HCT116 (cell line): ENCODE measurements around the gene MLYCD. TPM values are rescaled to one million over a fixed set of nuclear protein-coding genes. Genes with fewer than 3 reads are reported as not detected.

Experiments
- ATAC-seq: fragments of 200-7000 bp; cut with Tn5 transposase; 2 replicates; pipeline ENCODE4 v1.9.1; 2020; ENCODE audit warnings: mild to moderate bottlenecking, moderate library complexity
- BruUV-seq: library from RNA; stranded (reverse); fragments of 400-500 nt; replicated peaks from 2 replicates; lab custom pipeline; 2021; lab: Mats Ljungman, UMichigan
- CTCF ChIA-PET: fragments of 300-600 bp; sonication (Branson Sonifier 250); formaldehyde crosslinking; loops from one replicate; lab custom pipeline; 2021; ENCODE audit warnings: antibody characterized with exemption; lab: Charles Lee
- POLR2A ChIA-PET: fragments of 300-600, 350-600 bp; sonication (Branson Sonifier 250); formaldehyde crosslinking; loops from one replicate; lab custom pipeline; 2021; ENCODE audit warnings: antibody characterized with exemption; lab: Charles Lee
- RAD21 ChIA-PET, 2 experiments: fragments of 300-600 bp; sonication (Branson Sonifier 250); formaldehyde crosslinking; loops; one replicate each; lab custom pipeline; 2023; ENCODE audit warnings: low total read pairs in 2 of 2; ENCODE audit not compliant: uncharacterized antibody in 2 of 2, unreplicated experiment in 2 of 2, low non-redundant PET in 1 of 2; lab: Charles Lee
- DNase-seq: peaks from one replicate; pipeline ENCODE4 v3.0.0-alpha.2; 2010; ENCODE audit warnings: low read depth, low spot score
- H2AFZ ChIP-seq: fragments of 200-600 bp; shearing (Covaris generic), sonication (generic); 2 replicates; pipeline ENCODE4 v1.6.1; 2017; ENCODE audit warnings: low read depth, mixed run types, mixed read lengths, antibody characterized with exemption, low read length; ENCODE audit not compliant: poor library complexity, severe bottlenecking
- H3K27ac ChIP-seq: 2 replicates; pipeline ENCODE4 v1.5.1; 2012; ENCODE audit warnings: low read depth, low read length
- H3K27me3 ChIP-seq: fragments of 200-600 bp; sonication (generic); 2 replicates; pipeline ENCODE4 v1.6.1; 2016; ENCODE audit warnings: mixed run types, low read length, mixed read lengths; ENCODE audit not compliant: insufficient read depth
- H3K36me3 ChIP-seq, 2 experiments: fragments of 200-500 bp in 1 of 2; fragments of 200-600 bp in 1 of 2; sonication (Bioruptor generic) in 1 of 2; sonication (generic) in 1 of 2; 2 replicates each; pipeline versions ENCODE4 v1.5.1 to v1.6.1; 2014 to 2016; ENCODE audit warnings: low read length in 2 of 2, inconsistent platforms in 1 of 2, mixed read lengths in 1 of 2, mixed run types in 1 of 2; ENCODE audit not compliant: insufficient read depth in 2 of 2, control insufficient read depth in 1 of 2
- H3K4me1 ChIP-seq, 2 experiments: fragments of 200-600 bp in 1 of 2; sonication (generic) in 1 of 2; 2 replicates each; pipeline versions ENCODE4 v1.5.1 to v1.6.1; 2012 to 2017; ENCODE audit warnings: low read length in 2 of 2, inconsistent platforms in 1 of 2, mild to moderate bottlenecking in 1 of 2, mixed read lengths in 1 of 2, mixed run types in 1 of 2, moderate library complexity in 1 of 2; ENCODE audit not compliant: insufficient read depth in 2 of 2, control insufficient read depth in 1 of 2
- H3K4me2 ChIP-seq: fragments of 200-600 bp; sonication (generic); 2 replicates; pipeline ENCODE4 v1.6.1; 2017; ENCODE audit warnings: mixed run types, low read length, mixed read lengths
- H3K4me3 ChIP-seq, 2 experiments: fragments of 200-600 bp in 1 of 2; sonication (generic) in 1 of 2; replicated peaks in 1 of 2; 2 replicates each; pipeline ENCODE4 v1.5.1; 2011 to 2016; ENCODE audit warnings: low read length in 2 of 2, control low read depth in 1 of 2, low read depth in 1 of 2, mild to moderate bottlenecking in 1 of 2, mixed read lengths in 1 of 2, mixed run types in 1 of 2
- H3K79me2 ChIP-seq: fragments of 200-600 bp; sonication (generic); 2 replicates; pipeline ENCODE4 v1.6.1; 2017; ENCODE audit warnings: mild to moderate bottlenecking, mixed run types, low read length, moderate library complexity, mixed read lengths; ENCODE audit not compliant: insufficient read depth
- H3K9ac ChIP-seq: fragments of 200-600 bp; sonication (generic); 2 replicates; pipeline ENCODE4 v1.6.1; 2016; ENCODE audit warnings: low read length, mixed read lengths
- H3K9me2 ChIP-seq: fragments of 200-600 bp; sonication (generic), shearing (Covaris generic); 2 replicates; pipeline ENCODE4 v1.6.1; 2017; ENCODE audit warnings: mixed run types, mild to moderate bottlenecking, moderate library complexity; ENCODE audit not compliant: insufficient read depth
- H3K9me3 ChIP-seq, 2 experiments: fragments of 200-500 bp in 1 of 2; fragments of 200-600 bp in 1 of 2; sonication (Bioruptor generic) in 1 of 2; sonication (generic) in 1 of 2; 2 replicates each; pipeline ENCODE4 v1.6.1; 2014 to 2017; ENCODE audit warnings: low read length in 2 of 2, mixed read lengths in 2 of 2, inconsistent platforms in 1 of 2, low read depth in 1 of 2, mild to moderate bottlenecking in 1 of 2, mixed run types in 1 of 2, moderate library complexity in 1 of 2; ENCODE audit not compliant: control insufficient read depth in 1 of 2, insufficient read depth in 1 of 2
- H4K20me1 ChIP-seq: fragments of 200-600 bp; sonication (generic), shearing (Covaris generic); 2 replicates; pipeline ENCODE4 v1.6.1; 2017; ENCODE audit warnings: mixed run types, mild to moderate bottlenecking, moderate library complexity; ENCODE audit not compliant: insufficient read depth
- CTCF ChIP-seq, 3 experiments: fragments of 200-600 bp in 1 of 3; sonication (generic) in 1 of 3; IDR thresholded peaks in 2 of 3; conservative IDR thresholded peaks in 1 of 3; 2 replicates each; pipeline ENCODE4 v1.5.1; 2012 to 2017; ENCODE audit warnings: low read depth in 2 of 3, low read length in 2 of 3, antibody characterized with exemption in 1 of 3, borderline replicate concordance in 1 of 3, control low read depth in 1 of 3, mild to moderate bottlenecking in 1 of 3, mixed read lengths in 1 of 3, mixed run types in 1 of 3, moderate library complexity in 1 of 3; ENCODE audit not compliant: insufficient read depth in 1 of 3
- TCF7L2 ChIP-seq: IDR thresholded peaks from 2 replicates; pipeline ENCODE4 v1.7.0; 2011; ENCODE audit warnings: borderline replicate concordance, inconsistent platforms; ENCODE audit not compliant: insufficient read depth, insufficient read length; ENCODE audit errors: extremely low read depth
- intact Hi-C: fragments of 100-400 bp; cut with micrococcal nuclease; formaldehyde crosslinking; loops from 2 replicates; pipeline ENCODE4 v1.10.0; 2022
- total RNA-seq: library from RNA; stranded (reverse); gene quantifications from one replicate; pipeline ENCODE4 v1.2.1, GENCODE V29; 2021; ENCODE audit not compliant: unreplicated experiment

Gene MLYCD
- total RNA-seq, 1 experiment from 2014 or later, result 3.9 TPM

DNA sequence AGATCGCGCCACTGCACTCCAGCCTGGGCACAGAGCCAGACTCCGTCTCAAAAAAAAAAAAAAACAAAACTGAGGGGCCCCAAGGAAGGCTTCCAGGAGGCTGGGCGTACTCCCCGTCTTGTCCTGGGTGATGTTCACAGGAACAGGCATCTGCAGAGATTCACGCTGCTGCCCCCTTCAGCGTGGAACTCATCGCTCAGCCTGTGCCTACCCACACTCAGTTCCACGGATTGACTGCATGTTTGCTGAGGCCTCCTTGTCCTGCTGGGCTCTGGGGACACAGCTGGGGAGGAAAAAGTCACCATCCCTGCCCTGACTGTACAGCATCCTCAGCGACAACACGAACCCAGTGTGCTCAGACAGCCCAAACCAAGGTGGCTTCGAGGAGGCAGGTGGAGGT lies 41.2 kb downstream of the MLYCD start:
- H3K9me3 ChIP-seq, result no peaks in the 10 kb centered on the region
- BruUV-seq, result no TSS peak

More for the DNA sequence above, 41.2 kb downstream of the MLYCD start:
- no peak overlapping the region for H3K9ac ChIP-seq
- TF ChIP-seq CTCF (IDR thresholded peaks at IDR 0.05 in 2 of 3, conservative IDR thresholded peaks at IDR 0.05 in 1 of 3; ENCODE audit: borderline replicate concordance in 1 of 3, insufficient read depth in 1 of 3, low read depth in 2 of 3, low read length in 2 of 3) (0 out of 6 replicates have a peak, but pooled peaks of 1 of the 3 experiments have one; percentile 8), TCF7L2 (no peak)
- RAD21 ChIA-PET, result no interaction called here
- H3K4me2 ChIP-seq, result no peak overlapping the region
- DNase-seq (no peak), ATAC-seq (peak; percentile 71)
- POLR2A ChIA-PET, result no interaction called here
- H3K27ac ChIP-seq, result no peak overlapping the region
- peaks cover 0 to 10% of the 10 kb centered on the region in 2 experiments; a peak in 1 of 4 replicates for H3K4me1 ChIP-seq
- H3K27me3 ChIP-seq, result no peaks in the 10 kb centered on the region
- intact Hi-C loops, result no loop called here
- H4K20me1 ChIP-seq, result no peaks in the 10 kb centered on the region
- H3K79me2 ChIP-seq, result no peaks in the 10 kb centered on the region
- H3K9me2 ChIP-seq, result no peaks in the 10 kb centered on the region
- H3K4me3 ChIP-seq, result no peak overlapping the region
- H3K36me3 ChIP-seq, result no peaks in the 10 kb centered on the region
- no peak overlapping the region for H2AFZ ChIP-seq
- CTCF ChIA-PET, result no interaction called here
